Measurements from ENCODE around the gene CETN2.
A peak's percentile ranks its signal among the peaks of the same experiment; 100 is the strongest.
"Not testable (repeated sequence)": the region's sequence is repeated elsewhere in the genome, so short reads cannot be mapped to it uniquely, and the experiment has no call there.

CETN2 gene

DNA sequence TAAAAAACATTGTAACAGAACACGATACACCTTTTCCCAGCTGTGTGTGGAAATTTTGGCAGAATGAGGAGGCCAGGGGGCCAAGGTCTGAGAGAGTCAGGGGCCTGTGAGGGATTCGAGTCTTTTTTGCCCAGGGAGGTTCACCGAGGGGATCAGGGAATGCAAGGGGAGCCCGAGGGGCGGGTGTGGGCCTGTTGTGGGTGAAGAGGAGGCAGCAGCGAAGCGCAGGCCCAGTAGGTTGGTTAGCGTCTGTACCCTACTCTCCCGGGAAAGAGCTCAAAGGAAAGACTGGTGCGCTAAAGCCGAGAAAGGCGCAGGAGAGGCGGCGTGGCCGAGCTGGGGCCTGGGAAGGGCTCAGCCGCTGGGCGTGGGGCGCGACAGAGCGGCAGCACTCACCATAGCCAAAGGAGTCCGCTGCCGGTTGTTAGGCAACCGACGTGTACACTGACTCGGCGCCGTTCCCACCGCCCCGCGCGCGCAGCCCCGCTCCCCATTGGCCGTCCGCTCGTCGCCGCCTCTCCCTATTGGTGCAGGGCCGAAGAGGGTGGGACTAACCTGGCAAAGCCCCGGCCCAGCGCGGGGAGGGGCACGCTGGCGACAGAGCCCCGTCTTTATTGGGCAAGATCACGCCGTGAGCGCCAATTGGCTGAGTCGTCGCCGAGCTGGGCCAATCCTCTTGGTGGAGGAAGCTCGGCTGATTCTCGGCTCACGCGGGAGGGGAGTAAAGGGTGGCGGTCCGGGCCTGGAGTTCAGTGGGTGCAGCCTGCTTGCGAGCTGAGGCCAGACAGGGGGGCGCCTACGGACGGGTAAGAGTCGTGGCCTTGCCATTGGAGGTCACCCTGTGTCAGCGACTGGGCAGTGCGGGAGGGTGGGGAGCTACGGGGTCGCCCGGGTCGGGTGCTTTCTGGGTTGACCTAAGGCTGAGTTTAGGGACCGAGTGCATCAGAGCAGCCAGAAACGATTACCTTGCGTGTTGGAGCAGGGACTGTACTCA, at the start of gene CETN2, which contains the start of gene NSDHL:
Gene CETN2, minus strand, starts transcription at position 446 of the 994 bp plus-strand sequence. Its CDS starts 47 bp downstream, at position 399.
Gene NSDHL, plus strand, starts transcription at position 752 of the 994 bp plus-strand sequence. CDS start 15,262 bp downstream, outside the sequence.
- DNase-seq (ENCODE audit: low read depth): peak; percentile 95

- DNase-seq (ENCODE audit: low read depth): no peak
These were observed 48.6 kb upstream of the CETN2 start for GRCh38 chrX:152878976-152879755.

DNA sequence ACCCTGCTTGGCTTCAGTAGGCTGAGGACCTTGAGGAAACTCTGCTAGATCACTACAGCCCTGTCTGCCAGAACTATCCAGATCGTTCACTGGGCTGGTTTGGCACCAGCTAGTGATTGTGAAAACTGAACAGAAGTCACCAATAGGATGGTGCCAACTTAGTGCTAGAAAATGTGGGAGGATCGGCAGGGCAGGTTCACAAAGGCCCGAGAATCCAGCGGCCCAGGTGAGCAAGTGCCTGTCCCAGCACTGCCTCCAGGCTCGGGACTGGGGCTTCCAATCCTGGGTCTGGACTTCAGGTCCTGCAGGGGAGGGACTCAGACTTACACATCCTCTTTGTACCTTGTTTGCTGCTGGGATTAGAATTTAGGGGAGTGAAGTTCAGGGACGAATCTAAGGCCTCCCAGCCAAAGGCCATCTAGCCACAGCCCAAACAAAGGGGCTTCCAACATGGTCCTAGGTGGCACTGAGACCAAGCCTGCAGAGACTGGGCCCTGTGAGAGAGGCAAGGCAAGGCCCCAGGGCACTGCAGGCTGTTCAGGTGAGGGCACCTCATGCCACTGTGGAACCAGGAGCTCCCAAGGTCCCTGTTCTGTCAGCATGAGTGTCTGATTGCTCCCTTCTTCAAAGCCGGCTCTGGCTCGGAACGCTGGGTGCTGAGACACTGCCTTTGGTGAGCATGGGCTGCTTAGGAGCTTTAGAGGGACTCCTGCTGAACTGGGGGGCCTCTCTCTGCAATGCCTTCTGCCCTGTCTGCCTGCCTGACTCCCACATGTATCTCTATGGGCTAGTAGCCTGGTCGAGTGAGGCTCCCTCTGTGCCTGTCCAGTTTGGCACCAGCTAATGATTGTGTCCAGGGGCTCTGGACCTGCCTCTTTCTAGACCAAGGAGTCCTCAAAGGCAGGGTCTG, 46.6 kb upstream of the CETN2 start:
- DNase-seq (ENCODE audit: low read depth): no peak

DNA sequence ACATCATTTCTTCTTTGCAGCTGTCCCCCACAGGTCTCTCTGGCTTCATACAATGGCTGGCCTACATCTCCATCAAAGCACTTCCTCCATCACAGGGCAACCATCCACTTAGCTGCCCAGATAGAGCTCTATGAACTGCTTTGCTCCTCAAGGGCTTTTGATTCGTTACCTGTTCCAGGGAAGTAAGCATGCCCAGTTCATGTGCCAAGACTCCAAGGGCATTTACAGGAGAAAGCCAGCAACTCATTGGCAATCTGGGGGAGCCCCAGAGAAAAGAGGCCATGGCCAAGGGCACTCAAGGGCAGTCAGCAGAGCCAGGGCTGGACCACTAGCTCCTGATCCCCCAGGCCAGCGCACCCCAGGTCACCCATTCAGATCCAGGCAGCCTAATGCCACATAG, 42.8 kb upstream of the CETN2 start:
- no peak for DNase-seq (ENCODE audit: low read depth)

DNA sequence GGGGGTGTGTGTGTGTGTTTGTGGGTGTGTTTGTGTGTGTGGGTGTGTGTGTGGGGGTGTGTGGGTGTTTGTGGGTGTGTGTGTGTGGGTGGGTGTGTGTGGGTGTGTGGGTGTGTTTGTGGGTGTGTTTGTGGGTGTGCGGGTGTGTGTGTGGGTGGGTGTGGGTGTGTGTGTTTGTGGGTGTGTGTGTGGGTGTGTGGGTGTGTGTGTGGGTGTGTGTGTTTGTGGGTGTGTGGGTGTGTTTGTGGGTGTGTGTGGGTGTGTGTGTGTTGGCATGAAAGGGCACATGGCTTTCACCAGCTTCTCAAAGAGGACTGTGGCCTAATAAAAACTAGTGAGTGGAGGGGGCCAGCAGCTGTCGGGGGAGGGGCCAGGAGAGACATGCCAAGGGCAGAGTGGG, 42.0 kb upstream of the CETN2 start:
- no peak for DNase-seq (ENCODE audit: low read depth)

DNA sequence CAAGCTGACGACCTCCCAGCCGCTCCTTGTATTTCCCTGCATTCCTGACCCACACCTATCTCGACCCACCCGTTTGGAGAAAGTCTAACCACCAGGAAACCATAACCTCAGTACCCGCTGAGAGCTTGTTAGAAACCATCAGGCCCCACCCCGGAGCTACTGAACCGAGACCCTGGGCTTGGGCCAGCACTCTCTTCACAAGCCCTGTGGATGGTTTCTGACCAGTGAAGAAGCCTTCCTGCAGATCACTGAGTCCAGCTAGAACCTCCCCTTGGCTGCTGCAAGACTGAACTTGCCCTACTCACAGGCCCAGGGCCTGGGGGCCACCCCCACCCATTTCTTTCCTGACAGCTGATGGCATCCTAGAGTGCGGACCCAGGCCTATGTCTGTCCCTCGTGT, 40.7 kb upstream of the CETN2 start:
- no peak for DNase-seq (ENCODE audit: low read depth)

GRCh38 chrX:152869972-152870371, 39.4 kb upstream of the CETN2 start:
- DNase-seq (ENCODE audit: low read depth): no peak

DNA sequence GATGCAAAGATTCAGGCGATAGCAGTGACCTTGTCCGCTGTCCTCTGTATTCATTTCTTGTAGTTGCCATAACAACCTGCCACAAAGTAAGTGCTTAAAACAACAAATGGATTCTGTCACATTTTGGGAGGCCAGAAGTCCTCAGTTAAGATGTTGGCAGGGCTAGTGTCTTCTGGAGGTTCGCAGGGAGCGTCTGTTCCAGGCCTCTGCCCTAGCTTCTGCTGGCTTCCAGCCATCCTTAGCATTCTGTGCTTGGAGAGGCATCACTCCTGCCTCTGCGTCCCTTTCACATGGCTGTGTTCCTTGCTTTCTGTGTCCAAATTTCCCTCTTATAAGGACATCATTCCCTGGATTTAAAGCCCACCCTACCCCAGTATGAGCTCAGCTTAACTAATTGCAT, 35.8 kb upstream of the CETN2 start:
- DNase-seq (ENCODE audit: low read depth): no peak

- DNase-seq (ENCODE audit: low read depth): no peak
These were observed 34.8 kb upstream of the CETN2 start for GRCh38 chrX:152865232-152865920.

DNA sequence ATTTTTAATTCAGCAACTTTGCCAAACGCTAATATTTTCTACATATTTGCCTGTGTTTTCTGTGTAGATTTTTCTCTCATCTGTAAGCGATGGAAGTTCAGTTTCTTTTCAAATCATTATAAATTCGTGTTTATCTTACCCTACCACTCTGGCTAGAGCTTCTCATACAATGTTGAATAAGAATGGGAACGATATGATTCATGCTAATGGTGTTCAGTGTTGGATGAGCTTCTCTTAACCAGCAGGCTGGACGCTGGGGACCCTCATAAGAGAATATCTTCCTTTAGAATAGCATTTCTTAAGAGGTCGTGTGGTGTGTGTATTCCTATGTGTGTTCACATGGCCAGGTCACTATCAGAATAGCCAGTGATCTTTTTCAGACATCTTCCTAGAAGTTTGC, 31.3 kb upstream of the CETN2 start:
- no peak for DNase-seq (ENCODE audit: low read depth)

DNA sequence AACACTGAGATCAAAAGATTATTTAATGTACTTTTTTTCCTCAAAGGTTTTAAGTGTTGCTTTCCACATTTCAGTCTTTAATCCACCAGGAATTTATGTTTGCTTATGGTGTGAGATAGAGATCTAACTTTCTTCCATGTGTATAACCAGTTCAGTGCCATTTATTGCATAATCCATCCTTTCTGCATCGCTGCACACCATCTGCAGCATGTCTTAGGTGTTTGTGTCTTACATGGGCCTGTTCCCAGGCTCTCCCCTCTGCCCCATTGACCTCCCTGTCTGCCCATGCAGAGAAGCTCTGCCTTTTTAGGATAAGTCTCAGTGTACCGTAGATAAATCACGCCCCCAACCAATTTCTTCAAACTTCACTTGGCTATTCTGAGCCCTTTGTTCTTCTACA, 30.6 kb upstream of the CETN2 start:
- DNase-seq (ENCODE audit: low read depth): peak; percentile 3

DNA sequence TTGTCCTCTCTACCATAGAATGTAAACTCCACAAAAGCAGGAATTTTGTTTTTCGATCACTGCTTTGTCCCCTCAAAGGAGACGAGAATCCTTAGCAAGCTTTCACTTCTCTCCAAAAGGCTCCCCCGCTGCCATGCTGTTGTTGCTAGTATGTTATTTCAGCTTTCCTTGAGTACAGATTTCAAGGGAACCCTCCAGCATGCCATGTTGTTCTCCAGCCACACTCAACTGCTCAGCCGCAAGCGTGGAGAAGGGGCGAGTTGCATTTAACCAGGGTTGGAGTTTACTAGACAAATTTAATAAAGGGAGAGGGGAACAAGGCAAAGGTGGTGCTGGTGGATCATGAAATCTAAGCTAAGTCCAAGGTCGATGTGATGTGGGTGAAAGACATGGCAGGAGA, 23.4 kb upstream of the CETN2 start:
- no peak for DNase-seq (ENCODE audit: low read depth)

DNA sequence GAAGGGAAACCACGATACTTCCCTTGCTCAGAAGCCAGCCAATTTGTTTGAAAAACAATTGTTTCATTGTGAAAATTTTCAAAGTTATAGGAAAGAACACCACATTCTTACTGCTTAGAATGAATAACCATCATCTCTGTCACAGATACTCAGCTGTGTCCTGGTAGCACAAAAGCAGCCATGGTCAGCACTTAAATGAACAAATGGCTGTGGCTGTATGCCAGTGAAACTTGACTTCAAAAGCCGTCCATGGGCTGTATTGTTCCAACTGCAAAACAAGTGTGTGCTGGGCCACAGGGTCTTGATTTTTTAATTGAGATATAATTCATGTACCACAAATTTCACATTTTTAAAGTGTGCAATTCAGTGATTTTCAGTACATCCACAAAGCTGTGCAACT, 19.9 kb upstream of the CETN2 start:
- DNase-seq (ENCODE audit: low read depth): no peak

GRCh38 chrX:152847281-152847680, 16.7 kb upstream of the CETN2 start:
- DNase-seq (ENCODE audit: low read depth): no peak

DNA sequence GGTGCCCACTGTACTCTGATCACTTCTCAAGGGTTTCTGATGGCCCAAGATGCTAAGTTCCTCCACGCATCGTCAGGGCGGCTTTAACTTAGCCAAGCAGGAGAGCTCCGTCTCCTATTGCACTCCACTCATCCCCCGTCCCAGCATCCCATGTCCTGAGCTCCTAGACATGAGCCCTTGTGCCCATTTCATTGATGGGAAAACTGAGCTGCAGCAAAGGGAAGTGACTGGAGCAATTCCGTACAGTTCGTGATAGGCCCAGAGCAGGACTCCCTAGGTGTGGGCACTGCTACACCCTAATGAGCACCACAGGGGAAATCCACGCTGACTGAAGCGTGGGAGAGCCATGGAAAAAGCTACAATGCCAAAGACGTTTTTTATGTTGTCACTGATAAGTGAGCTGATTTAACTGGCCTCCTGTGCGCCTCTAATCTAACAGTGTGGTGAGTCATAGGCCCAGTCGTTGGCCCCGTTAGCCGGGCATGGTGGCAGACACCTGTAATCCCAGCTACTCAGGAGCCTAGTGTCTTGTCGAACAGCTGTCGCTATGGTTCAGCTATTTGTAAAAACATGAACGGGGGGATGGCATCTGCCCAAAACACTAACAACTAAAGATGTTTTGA, 15.2 kb upstream of the CETN2 start:
- no peak for DNase-seq (ENCODE audit: low read depth)

GRCh38 chrX:152844256-152844655, 13.7 kb upstream of the CETN2 start:
- DNase-seq (ENCODE audit: low read depth): no peak

DNA sequence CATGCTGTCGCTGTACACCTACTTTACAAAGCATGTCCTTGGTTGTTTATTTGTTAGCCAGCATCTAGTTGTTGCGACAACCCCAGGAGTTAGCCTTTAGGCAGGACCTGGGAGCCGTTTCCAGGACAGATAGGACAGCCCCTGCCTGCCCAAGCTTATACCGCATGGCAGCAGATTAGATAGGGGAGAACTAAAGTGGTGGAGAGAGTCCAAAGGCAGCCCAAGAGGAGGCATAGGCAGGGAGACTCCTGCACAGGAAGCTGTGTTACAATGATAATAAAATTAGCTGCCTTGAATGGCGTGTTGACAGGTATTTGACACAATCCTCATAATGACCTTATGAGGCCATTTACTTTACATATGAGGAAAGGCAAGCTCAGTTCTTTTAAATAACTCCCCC, 13.3 kb upstream of the CETN2 start:
- DNase-seq (ENCODE audit: low read depth): no peak

DNA sequence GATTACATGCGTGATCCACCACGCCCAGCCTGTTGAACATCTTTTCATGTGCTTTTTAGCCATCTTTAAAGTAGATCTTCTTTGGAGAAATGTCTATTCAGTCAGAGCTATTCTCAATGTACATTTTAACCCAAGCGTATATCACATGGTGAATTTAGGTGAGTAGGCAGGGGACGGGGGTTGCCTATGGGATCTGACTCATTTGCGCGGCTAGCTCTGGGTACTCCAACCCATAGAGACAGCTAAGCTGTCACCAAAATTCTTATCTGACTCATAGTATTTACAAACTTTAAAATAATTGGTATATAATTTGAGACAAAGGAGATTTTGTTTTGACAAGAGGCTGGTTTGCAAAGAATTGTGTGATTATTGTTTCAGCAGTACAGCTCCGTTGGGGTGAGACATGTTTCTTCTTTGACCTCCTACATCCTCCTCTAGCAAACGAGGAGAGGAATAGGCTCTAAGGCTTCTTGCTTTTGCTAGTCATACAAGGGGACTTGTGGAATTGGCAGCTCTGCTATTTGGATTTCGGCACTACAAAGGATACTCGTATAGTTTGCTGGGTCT, 12.3 kb upstream of the CETN2 start:
- no peak for DNase-seq (ENCODE audit: low read depth)

DNA sequence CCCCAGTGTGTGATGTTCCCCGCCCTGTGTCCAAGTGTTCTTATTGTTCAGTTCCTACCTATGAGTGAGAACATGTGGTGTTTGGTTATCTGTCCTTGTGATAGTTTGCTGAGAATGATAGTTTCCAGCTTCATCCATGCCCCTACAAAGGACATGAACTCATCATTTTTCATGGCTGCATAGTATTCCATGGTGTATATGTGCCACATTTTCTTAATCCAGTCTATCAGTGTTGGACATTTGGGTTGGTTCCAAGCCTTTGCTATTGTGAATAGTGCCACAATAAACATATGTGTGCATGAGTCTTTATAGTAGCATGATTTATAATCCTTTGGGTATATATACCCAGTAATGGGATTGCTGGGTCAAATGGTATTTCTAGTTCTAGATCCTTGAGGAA, 4.9 kb upstream of the CETN2 start:
- not testable (repeated sequence) for DNase-seq (ENCODE audit: low read depth)

DNA sequence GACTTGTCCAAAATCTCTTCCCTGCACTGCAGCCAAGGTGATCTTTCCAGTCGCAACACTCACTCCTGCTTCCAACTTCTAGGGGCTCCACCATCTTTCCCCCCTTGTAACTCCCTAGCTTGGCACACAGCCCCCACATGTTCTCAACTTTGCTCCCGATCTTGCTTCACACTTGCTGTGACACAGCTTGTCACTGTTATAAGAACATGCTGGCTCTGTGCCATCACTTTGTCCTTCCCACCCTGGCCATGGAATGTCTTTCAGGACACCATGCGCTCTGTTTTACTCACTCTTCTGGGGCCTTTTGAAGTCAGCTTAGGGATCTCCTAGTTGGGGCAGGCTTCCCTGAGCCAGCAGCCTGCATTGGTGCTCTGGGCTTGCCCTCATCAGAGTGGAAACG, 2.8 kb upstream of the CETN2 start:
- DNase-seq (ENCODE audit: low read depth): no peak

Measured in EH (cell line).